ENCODE results near the gene NID2. TPM values are rescaled to one million over a fixed set of nuclear protein-coding genes. Genes with fewer than 3 reads are reported as not detected.

Gene NID2
- total and polyA plus RNA-seq, 10 donors, result 0.33 to 10.8 (median 3.4) TPM

DNA sequence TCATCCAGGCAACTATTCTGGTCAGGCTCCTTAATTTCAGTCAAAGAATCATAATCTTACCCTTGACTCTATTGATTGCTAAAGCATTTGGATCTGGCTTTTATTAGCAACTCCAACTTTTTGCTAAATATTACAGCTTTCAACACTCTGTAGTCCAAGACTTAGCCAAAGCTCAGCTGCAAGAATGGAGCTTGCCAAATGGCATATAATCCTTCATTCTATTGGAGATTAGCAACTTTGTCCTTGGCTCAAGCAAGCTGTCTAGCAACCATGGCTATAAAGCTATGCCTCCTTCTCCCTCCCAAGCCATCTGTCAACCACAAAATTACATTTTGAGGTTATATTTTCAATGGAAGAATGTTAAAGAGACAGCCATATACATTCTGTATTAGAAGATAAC is 23.1 kb upstream of the NID2 start:
- Histone ChIP-seq H3K27ac (no peak overlapping the region), H3K36me3 (no peaks in the 10 kb centered on the region), H3K4me3 (no peak overlapping the region), H3K27me3 (replicated peaks in 1 of 7) (peaks cover 0 to 5% (median 0%) of the 10 kb centered on the region in 7 donors), H3K4me1 (no peaks in the 10 kb centered on the region), H3K9me3 (no peaks in the 10 kb centered on the region)
- DNase-seq, result no peak
- TF ChIP-seq POLR2AphosphoS5 (IDR thresholded peaks at IDR 0.05) (no peak), POLR2A (IDR thresholded peaks at IDR 0.05) (no peak)
- TF ChIP-seq, protein P1, sequence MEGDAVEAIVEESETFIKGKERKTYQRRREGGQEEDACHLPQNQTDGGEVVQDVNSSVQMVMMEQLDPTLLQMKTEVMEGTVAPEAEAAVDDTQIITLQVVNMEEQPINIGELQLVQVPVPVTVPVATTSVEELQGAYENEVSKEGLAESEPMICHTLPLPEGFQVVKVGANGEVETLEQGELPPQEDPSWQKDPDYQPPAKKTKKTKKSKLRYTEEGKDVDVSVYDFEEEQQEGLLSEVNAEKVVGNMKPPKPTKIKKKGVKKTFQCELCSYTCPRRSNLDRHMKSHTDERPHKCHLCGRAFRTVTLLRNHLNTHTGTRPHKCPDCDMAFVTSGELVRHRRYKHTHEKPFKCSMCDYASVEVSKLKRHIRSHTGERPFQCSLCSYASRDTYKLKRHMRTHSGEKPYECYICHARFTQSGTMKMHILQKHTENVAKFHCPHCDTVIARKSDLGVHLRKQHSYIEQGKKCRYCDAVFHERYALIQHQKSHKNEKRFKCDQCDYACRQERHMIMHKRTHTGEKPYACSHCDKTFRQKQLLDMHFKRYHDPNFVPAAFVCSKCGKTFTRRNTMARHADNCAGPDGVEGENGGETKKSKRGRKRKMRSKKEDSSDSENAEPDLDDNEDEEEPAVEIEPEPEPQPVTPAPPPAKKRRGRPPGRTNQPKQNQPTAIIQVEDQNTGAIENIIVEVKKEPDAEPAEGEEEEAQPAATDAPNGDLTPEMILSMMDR (IDR thresholded peaks at IDR 0.05 in 8 of 11, conservative IDR thresholded peaks at IDR 0.05 in 3 of 11), result no peak
- intact Hi-C loops (cut with DNase I; ENCODE audit: low total_unique reads), result no loop called here

DNA sequence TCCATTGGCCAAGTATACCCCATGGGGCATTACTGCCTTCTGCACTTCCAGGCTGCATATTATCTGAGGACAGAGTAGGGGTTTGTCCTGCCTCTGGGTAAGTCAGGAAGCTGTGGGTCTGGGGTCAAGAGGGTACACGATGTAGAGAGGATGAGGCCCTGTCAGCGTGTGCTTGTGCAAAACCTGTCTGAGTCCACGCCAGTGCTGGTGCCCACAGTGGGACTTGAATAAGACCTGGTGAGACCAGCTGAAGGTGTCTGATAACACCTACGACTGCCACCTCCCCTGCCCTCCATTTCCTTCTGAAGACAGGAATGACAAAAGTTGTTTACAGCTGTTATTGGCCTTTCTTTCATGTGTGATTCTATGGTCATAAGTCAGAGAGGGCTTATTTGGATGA is 22.1 kb upstream of the NID2 start:
- H3K9me3 ChIP-seq, result no peaks in the 10 kb centered on the region
- H3K27me3 ChIP-seq (replicated peaks in 1 of 7), result peaks cover 0 to 5% (median 0%) of the 10 kb centered on the region in 7 donors
- 54 to 68% (median 66%) methylated on average over 4 of the region's 4 CpGs for WGBS, 5 donors
- H3K4me3 ChIP-seq, result no peak overlapping the region
- no peak for TF ChIP-seq POLR2A (IDR thresholded peaks at IDR 0.05)
- TF ChIP-seq, protein P1 (IDR thresholded peaks at IDR 0.05 in 8 of 11, conservative IDR thresholded peaks at IDR 0.05 in 3 of 11), result no peak
- TF ChIP-seq POLR2AphosphoS5 (IDR thresholded peaks at IDR 0.05), result no peak
- no peaks in the 10 kb centered on the region for H3K4me1 ChIP-seq
- intact Hi-C loops (cut with DNase I; ENCODE audit: low total_unique reads), result no loop called here
- H3K27ac ChIP-seq, result no peak overlapping the region
- DNase-seq, result no peak
- no peaks in the 10 kb centered on the region for H3K36me3 ChIP-seq

DNA sequence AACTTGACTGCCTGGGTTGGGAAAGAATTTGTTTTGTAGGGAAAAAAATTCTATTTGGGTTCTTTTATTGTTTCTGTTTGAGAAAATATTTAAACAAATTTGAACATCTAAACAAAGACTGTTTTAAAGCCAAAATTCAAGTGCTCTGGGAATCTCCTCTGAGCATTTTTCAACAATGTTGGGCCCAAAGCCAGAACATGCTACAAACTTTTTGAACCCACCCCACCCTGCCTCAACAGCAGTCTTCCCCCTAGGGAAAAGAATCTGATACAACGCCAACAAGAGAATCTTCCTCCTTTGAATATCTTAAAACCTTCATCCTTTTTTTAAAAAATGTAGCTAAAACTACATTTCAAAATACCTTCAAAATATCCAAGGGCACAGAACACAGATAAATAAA is 20.4 kb upstream of the NID2 start:
- Histone ChIP-seq H3K4me3 (no peak overlapping the region), H3K9me3 (peaks cover 0 to 12% (median 6%) of the 10 kb centered on the region in 8 donors), H3K36me3 (no peaks in the 10 kb centered on the region), H3K4me1 (no peaks in the 10 kb centered on the region), H3K27ac (no peak overlapping the region), H3K27me3 (replicated peaks in 1 of 7) (peaks cover 0 to 5% (median 0%) of the 10 kb centered on the region in 7 donors)
- 62 to 84% (median 71%) methylated on average over 1 of the region's 1 CpG for WGBS, 5 donors
- intact Hi-C loops (cut with DNase I; ENCODE audit: low total_unique reads), result no loop called here
- no peak for DNase-seq
- TF ChIP-seq POLR2A (IDR thresholded peaks at IDR 0.05) (no peak), POLR2AphosphoS5 (IDR thresholded peaks at IDR 0.05) (no peak)
- TF ChIP-seq, protein P1 (IDR thresholded peaks at IDR 0.05 in 8 of 11, conservative IDR thresholded peaks at IDR 0.05 in 3 of 11), result no peak

DNA sequence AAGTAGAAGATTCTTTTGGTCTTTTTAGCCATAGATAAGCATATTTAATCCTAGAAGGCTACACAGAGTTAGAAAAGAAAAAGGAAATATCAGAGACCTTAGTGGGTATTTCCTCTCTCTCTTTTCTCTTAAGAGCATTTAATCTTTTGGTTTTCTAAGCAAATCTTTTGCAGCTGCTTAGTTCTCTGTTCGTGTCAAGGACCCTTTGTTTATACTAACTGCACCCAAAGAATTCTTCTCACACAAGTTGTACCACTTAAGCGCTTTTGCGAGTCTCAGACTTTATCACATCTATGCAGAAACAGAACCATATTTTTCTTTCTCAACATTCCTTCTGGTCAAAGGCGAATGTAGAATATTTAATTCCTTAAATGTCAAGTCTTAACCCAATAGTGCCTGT is 17.9 kb upstream of the NID2 start:
- 52 to 67% (median 61%) methylated on average over 4 of the region's 4 CpGs for WGBS, 5 donors
- Histone ChIP-seq H3K27ac (no peak overlapping the region), H3K36me3 (no peaks in the 10 kb centered on the region), H3K4me3 (no peak overlapping the region), H3K4me1 (no peaks in the 10 kb centered on the region), H3K27me3 (replicated peaks in 1 of 7) (peaks cover 0 to 5% (median 0%) of the 10 kb centered on the region in 7 donors), H3K9me3 (peaks cover 0 to 14% (median 7%) of the 10 kb centered on the region in 8 donors)
- no peak for DNase-seq
- TF ChIP-seq POLR2A (IDR thresholded peaks at IDR 0.05) (no peak), POLR2AphosphoS5 (IDR thresholded peaks at IDR 0.05) (no peak)
- TF ChIP-seq, protein P1 (IDR thresholded peaks at IDR 0.05 in 8 of 11, conservative IDR thresholded peaks at IDR 0.05 in 3 of 11), result no peak
- intact Hi-C loops (cut with DNase I; ENCODE audit: low total_unique reads), result no loop called here

Data from spleen (tissue), 11 donors.